NCI-H2227 (cell line): ENCODE measurements around the gene PDGFRB.

Experiments
- DNase-seq: peaks from one replicate; lab custom pipeline; 2025; ENCODE audit not compliant: unreplicated experiment; lab: John Stamatoyannopoulos, UW

PDGFRB gene

DNA sequence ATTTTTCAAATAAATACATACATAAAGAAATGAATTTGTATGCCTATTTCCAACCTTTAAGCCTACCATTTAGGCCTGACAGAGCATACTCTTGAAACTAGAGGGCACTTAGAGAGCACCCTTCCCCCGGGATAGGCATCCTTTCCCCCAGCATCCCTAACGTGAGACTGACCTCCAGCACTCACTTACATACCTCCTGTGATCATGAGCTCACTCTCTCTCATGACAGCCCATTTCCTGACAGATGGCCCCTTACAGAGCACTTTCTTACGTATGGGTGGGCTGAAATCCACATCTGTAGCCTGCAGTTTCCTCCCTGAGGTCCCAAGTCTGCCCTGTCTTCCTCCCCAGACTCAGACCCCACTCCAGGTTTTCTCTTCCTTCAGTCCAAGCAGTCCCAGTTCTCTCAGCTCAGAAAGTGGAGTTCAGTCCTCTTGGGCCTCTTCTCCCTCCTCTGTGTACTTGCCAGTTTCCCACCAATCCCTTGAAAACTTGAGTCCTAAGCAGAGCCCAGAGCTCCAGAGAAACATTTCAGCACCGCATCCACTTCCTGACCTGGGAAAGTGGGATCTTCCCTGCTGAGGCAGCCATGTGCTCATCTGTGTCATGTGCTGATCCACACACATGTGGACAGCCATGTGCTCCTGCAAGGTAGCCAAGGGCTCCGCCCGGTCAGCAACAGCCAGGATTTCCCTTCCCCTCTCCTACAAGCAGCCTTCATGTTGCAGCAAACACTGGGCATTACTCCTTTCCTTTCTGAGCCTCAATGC is 8.8 kb upstream of the PDGFRB start:
- DNase-seq = no peak

DNA sequence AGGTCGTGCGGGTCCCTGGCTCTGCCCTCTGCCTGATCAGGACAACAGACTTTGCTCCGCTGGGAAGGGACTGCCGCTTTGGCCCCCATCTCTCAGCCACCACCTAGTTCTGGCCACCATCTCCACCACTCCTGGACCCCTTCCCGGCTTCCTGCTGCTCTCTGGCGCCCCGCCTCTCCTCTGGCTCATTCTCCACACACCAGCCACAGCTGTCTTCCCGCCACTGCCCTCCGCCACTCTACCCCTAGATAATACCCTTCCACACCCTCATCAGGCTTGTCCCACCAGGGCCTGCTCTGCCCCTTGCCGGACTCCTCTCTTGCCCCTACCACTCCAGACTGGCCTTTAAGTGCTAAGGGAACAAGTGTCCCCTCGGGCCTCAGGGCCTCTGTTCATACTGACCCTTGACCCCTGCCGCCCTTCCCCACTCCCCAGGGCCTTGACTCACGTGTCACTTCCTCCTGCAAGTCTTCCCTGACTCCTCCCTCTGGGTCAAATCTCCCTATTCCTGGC is 8.0 kb upstream of the PDGFRB start:
- DNase-seq = no peak

- DNase-seq = no peak
Observed at GRCh38 chr5:150163035-150163434, 7.4 kb upstream of the PDGFRB start.

DNA sequence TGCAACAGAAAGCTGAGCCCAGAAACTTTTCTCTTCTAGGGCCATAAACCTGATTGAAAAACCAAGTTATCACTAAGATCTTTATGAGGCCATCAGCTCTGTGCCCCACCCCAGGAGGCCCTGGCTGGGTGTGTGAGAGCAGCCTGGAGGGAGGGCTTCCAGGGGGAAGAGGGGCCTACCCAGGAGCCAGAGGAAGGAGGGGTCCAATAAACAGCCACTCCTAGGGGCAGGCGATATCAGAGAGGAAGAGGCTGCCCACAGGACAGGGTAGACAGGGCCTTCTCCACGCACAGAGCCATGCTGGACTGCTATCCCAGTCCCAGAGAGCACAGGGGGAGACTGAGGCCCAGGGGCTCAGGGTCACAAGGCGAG is 6.5 kb upstream of the PDGFRB start:
- DNase-seq = no peak

DNA sequence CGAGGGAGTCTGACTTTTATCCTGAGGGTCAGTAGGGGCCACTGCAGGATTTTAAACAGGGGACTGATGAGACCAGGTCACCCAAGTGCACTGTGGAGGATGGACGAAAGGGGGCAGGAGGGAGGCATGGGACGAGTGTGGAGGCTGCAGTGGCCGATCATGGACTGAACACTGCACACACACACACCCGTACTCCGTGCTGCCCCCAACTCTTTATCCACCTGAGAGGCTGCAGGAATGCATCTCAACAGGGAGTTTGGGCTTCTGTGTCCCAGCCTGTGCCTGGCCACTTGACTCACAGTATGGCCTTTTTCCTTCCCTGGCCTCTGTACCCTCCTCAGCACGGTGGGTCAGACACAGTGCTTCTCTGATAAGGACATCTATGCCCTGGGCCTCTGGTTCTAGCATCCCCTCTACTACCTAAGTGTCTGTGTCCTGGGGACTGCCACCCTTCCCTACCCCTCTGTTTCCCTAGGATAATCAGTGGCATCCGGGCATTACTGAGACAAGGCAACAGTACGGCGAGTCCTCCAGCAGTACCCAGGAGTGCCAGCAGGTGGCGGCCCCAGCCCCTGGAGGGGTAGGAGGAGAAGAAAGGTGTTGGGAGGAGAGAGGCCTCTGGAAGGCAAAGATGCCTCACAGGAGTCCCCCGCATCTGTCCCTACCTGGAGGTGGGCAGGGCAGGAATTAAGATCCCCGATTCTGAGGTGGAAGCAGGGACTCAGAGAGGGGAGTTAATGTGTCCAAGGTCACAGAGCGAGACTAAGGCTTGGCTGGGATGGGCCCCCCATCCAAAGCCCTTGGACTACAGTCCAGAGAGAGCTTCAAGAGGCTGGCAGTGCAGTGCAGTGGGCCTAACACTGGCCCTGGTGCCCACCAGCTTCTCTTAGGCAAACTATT is 5.8 kb upstream of the PDGFRB start:
- DNase-seq = peak; percentile 83

GRCh38 chr5:150160448-150161081 is 4.9 kb upstream of the PDGFRB start:
- DNase-seq = no peak

- DNase-seq = no peak
Observed at GRCh38 chr5:150159741-150160179, 4.1 kb upstream of the PDGFRB start.

GRCh38 chr5:150159031-150159430 is 3.4 kb upstream of the PDGFRB start:
- DNase-seq = no peak

GRCh38 chr5:150158170-150158949 is 2.7 kb upstream of the PDGFRB start:
- DNase-seq = no peak

DNA sequence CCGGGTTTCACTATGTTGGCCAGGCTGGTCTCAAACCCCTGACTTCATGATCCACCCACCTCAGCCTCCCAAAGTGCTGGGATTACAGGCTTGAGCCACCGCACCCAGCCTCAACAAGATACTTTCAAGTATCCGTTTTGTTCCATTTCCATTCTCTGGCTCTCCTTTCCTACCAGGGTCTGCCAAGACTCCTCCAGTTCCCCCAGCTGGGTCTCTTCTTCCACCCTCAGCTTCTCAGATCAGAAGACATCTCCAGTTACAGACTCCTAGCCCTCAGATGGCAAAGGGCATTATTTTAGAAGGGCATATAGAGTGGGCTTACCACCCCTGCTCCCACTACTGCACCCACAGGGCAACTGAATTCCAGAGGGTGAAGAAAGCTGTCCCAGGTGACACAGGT is 1.5 kb upstream of the PDGFRB start:
- DNase-seq = no peak

GRCh38 chr5:150156540-150156939 is 895 bp upstream of the PDGFRB start:
- no peak for DNase-seq

DNA sequence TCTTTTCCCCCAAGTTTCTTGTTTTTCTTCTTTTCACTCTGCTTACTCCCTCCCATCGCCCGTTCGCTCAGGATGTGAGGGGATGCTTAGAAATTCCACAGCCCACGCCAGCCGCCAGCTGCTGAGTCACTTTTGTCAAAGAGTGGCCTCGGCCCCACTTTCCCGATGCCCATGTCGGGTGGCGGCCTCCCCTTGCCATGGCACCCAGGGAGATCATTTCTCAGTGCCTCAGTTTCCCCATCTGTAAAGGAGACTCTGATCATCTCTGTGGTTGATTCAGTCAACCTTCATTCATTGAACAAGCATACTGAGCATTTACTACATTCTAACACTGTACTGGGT is 353 bp upstream of the PDGFRB start:
- DNase-seq = no peak

GRCh38 chr5:150154618-150155128 is 972 bp downstream of the PDGFRB start:
- no peak for DNase-seq

DNA sequence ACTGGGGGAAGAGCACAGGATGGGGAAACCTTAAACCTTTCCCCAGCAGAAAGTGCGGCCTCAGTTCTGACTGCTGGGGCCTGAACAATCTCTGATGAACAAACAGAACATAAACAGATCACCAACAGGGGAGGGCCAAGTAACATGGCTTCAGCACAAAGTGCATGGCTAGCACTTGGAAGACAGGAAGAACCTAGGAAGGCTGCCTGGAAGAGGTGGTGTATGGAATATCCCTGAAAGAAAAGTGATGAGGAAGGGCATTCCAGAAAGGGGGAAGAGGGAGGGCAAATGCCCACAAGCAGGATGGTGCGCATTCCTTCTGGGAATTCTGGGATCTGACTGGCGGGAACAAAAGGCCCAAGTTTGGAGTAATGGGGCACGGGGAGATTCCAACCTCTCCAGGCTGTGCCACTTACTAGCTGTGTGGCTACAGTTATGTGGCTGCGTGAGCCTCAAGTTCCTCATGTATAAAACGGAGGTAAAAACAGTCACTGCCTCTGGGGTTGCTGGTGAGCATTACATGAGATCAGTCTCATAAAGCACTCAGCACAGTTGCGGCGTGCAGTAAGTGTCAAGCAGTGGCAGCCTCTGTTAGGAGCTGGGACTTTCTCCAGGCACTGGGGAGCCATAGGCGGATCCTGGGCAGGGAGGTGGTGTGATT is 1.6 kb downstream of the PDGFRB start:
- no peak for DNase-seq

DNA sequence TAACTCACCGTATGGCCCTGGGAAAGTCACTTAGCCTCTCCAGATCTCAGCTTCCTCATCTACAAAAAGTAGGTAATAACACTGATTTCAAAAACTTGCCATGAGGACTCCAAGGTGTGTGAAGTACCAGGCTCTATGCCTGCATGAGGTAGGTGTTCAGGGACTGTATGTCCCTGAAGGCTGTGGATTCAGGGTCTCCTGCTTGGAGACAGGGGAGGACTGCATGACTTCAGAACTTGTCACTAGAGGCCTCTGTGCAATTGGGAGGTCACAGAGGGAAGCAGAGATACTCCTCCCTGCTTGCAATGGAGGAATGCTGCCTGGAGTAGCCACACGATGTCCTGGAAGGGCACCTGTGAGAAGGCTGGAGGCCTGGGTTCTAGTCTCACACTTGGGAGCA is 2.2 kb downstream of the PDGFRB start:
- no peak for DNase-seq

DNA sequence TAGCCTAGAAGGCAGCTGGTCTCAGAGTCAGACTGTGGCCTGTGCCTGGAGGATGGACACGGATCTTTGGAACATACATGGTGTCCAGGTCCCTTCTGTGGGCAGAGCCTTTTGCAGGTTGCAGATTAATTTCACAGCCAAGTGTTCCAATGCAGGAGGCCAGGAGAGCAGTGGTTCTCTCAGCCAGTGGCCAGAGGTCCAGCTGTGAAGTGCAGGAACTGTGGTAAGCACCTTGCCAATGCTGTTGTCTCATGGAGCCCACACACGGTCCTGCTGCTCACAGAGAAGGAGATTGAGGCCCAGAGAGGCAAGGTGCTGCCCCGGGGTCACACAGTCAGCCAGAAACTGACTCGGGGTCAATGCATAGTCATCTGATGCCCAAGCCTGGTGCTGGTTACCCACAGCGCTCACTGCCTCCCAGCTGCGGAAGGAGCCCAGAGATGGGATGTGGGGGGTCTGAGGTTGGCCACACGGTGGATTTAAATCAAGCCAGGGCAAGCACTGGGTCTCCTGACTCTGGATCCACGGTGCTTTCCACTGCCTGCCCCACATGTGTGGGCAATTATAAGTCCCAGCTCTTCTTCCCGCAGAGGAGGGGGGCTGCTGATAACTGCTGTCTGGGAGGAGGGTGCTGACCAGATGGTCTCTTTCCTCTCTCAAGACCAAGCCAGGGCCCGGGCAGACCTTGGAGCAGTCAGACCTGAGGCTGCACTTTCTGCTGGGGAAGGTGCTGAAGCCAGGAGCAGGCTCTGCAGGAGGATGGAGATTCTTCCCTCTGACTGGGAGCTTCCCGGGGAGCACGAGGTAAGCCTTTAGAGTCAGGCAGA is 2.8 kb downstream of the PDGFRB start:
- no peak for DNase-seq

DNA sequence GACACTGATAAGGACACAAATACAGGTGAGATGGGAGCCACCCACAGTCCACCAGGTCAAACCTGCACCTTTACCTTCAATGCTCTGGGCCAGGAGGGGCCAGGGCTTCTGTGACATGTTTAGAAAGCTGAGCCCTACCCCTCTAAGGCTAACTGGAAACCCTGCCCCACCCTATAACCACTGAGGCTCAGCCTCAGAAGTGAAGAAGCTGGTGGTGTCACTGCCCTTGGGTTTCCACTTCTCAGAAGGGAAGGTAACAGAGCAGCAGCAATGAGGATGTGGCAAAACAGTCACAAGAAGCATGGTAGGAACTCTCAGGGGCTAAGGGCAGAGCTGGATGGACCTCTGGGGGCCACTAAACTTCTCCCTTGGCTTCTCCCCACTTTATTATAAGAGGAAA is 6.0 kb downstream of the PDGFRB start:
- no peak for DNase-seq

DNA sequence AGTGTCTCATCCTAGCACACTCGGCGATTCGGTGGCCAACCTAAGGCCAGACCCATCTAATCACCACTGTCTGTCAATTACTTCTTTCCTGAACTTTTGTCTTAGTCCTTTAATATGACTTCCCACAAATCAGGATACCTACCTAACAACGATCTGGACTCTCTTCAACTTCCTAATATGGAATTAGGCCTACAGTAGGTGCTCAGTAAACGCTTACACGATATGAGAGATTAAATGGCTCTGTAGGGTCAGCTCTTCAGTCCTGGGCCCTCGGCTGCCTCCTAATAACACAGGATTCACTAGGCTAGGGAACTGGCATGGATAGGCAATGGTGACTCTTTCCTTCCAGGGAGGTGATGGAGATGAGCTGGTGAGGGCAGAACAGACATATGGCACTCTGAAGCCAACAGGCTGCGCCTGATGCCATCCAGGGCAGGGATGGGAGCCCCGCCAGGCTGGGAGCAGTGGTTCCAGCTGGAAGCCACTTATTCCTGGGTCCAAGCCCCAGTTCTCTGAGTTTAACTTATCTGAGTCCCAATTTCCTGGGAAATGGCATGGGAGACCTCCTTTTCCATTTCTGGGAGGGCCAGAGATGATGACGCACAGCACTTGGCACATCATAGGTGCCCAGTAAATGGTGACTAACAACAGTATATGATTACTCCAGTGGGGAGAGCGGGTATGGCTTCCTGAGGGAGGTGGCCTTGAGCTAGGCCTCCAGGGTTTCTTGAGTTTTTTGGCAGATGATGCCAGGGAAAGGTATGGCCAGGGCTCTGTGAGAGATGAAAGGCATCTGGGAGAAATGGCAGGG is 7.3 kb downstream of the PDGFRB start:
- no peak for DNase-seq
